HepG2 (cell line): Measurements from ENCODE around the gene DSCAM. TPM values are rescaled to one million over a fixed set of nuclear protein-coding genes. Genes with fewer than 3 reads are reported as not detected.

Experiments used
- ZNF652 ChIP-seq: IDR thresholded peaks from 2 replicates; pipeline ENCODE4 v1.6.1; 2016; ENCODE audit warnings: low read depth, borderline replicate concordance
- polyA plus RNA-seq, 8 experiments: library from polyadenylated mRNA; depleted of rRNA in 3 of 8; stranded (reverse) in 7 of 8; unstranded in 1 of 8; fragments of >200 nt; fragmentation: Illumina TruSeq in 4 of 8; extraction: Trizol in 4 of 8; gene quantifications; 2 replicates each; pipeline versions ENCODE4 v1.2.1 to v1.2.3, GENCODE V29; 2011 to 2016; ENCODE audit warnings: low read depth in 4 of 8, missing spikeins in 1 of 8, mixed read lengths in 1 of 8; ENCODE audit not compliant: insufficient read depth in 1 of 8
- total RNA-seq, 5 experiments: library from RNA; depleted of rRNA; stranded (reverse); fragments of >200 nt; fragmentation: Illumina TruSeq; extraction: Trizol; gene quantifications; 2 replicates each; pipeline ENCODE4 v1.2.3, GENCODE V29; 2016; ENCODE audit warnings: low read depth in 1 of 5
- TF ChIP-seq, protein P1 (sequence below): sonication (generic); formaldehyde crosslinking; IDR thresholded peaks from 2 replicates; pipeline ENCODE4 v1.4.0; 2020; ENCODE audit warnings: low read depth, missing genetic modification reagents
- TF ChIP-seq, protein P2 (sequence below): sonication (generic); formaldehyde crosslinking; IDR thresholded peaks from 2 replicates; pipeline ENCODE4 v1.4.0; 2020; ENCODE audit warnings: missing genetic modification reagents
- TF ChIP-seq, protein P3 (sequence below): sonication (generic); formaldehyde crosslinking; IDR thresholded peaks from 2 replicates; pipeline ENCODE4 v1.4.0; 2020; ENCODE audit warnings: low read depth, mild to moderate bottlenecking, missing genetic modification reagents

Gene DSCAM
- total and polyA plus RNA-seq, 2 of the 13 experiments (the other 11 are each of a cell fraction or from before 2014, with no cell fraction given) = not detected

DNA sequence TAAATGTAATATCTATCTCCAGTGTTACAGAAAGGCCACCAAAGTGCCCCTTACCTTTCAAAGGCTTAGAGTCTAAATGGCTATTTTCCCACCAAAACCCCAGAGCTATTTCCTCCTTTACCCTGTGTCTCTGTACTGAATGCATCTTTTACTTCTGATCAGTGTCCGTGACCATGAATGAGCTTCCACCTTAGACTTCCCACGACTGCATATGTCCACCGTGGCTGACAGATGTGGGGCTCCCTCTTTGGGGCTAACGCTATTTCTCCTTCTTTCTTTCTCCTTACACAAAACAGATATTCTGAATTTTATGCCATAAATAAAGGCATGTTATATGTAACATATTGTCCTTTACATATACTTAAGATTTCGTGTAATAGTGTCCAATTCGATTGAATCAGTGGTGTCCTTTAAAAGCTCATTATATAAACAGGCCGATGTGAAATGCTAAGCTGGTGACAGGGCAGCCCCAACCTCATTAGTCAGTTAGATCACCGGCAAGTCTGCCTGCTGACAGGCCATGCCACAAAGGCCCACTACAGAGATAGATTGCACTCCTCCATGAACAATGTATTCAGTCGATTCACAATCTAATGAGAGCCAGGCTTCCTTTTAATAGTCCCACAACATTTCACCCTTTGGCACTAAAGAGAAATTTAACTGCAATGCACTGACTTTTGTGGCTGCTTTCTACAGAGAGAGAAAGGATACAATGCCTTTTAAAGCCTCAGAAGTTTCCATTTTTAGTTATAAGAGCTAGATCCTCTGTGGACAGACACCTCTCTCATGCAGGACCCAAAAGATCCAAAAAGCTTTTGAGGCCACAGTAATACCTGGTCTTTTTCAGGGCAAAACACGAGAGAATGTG is 681.8 kb downstream of the DSCAM start (continued):
- TF ChIP-seq, protein P1, sequence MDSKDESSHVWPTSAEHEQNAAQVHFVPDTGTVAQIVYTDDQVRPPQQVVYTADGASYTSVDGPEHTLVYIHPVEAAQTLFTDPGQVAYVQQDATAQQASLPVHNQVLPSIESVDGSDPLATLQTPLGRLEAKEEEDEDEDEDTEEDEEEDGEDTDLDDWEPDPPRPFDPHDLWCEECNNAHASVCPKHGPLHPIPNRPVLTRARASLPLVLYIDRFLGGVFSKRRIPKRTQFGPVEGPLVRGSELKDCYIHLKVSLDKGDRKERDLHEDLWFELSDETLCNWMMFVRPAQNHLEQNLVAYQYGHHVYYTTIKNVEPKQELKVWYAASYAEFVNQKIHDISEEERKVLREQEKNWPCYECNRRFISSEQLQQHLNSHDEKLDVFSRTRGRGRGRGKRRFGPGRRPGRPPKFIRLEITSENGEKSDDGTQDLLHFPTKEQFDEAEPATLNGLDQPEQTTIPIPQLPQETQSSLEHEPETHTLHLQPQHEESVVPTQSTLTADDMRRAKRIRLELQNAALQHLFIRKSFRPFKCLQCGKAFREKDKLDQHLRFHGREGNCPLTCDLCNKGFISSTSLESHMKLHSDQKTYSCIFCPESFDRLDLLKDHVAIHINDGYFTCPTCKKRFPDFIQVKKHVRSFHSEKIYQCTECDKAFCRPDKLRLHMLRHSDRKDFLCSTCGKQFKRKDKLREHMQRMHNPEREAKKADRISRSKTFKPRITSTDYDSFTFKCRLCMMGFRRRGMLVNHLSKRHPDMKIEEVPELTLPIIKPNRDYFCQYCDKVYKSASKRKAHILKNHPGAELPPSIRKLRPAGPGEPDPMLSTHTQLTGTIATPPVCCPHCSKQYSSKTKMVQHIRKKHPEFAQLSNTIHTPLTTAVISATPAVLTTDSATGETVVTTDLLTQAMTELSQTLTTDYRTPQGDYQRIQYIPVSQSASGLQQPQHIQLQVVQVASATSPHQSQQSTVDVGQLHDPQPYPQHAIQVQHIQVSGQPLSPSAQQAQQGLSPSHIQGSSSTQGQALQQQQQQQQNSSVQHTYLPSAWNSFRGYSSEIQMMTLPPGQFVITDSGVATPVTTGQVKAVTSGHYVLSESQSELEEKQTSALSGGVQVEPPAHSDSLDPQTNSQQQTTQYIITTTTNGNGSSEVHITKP = no peak
- TF ChIP-seq ZNF652 (CRISPR knock-in tag) = no peak
- TF ChIP-seq, protein P2, sequence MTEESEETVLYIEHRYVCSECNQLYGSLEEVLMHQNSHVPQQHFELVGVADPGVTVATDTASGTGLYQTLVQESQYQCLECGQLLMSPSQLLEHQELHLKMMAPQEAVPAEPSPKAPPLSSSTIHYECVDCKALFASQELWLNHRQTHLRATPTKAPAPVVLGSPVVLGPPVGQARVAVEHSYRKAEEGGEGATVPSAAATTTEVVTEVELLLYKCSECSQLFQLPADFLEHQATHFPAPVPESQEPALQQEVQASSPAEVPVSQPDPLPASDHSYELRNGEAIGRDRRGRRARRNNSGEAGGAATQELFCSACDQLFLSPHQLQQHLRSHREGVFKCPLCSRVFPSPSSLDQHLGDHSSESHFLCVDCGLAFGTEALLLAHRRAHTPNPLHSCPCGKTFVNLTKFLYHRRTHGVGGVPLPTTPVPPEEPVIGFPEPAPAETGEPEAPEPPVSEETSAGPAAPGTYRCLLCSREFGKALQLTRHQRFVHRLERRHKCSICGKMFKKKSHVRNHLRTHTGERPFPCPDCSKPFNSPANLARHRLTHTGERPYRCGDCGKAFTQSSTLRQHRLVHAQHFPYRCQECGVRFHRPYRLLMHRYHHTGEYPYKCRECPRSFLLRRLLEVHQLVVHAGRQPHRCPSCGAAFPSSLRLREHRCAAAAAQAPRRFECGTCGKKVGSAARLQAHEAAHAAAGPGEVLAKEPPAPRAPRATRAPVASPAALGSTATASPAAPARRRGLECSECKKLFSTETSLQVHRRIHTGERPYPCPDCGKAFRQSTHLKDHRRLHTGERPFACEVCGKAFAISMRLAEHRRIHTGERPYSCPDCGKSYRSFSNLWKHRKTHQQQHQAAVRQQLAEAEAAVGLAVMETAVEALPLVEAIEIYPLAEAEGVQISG = no peak
- TF ChIP-seq, protein P3, sequence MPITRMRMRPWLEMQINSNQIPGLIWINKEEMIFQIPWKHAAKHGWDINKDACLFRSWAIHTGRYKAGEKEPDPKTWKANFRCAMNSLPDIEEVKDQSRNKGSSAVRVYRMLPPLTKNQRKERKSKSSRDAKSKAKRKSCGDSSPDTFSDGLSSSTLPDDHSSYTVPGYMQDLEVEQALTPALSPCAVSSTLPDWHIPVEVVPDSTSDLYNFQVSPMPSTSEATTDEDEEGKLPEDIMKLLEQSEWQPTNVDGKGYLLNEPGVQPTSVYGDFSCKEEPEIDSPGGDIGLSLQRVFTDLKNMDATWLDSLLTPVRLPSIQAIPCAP (CRISPR knock-in tag) = no peak
